Glutamatergic neuron (in vitro differentiated cells): Measurements from ENCODE around the gene FST. TPM values are rescaled to one million over a fixed set of nuclear protein-coding genes. Genes with fewer than 3 reads are reported as not detected.
A peak's percentile ranks its signal among the peaks of the same experiment; 100 is the strongest.

Experiments used
- DNase-seq: peaks from one replicate; pipeline ENCODE4 v3.0.0; 2022
- H3K27ac Mint-ChIP-seq: one replicate; pipeline ENCODE4 v1.8.0; 2020; ENCODE audit warnings: mild to moderate bottlenecking, mixed read lengths, inconsistent platforms; ENCODE audit not compliant: unreplicated experiment
- H3K27me3 Mint-ChIP-seq: one replicate; pipeline ENCODE4 v1.8.0; 2020; ENCODE audit warnings: mild to moderate bottlenecking, moderate library complexity, mixed read lengths, inconsistent platforms; ENCODE audit not compliant: unreplicated experiment
- H3K36me3 Mint-ChIP-seq: one replicate; pipeline ENCODE4 v1.8.0; 2020; ENCODE audit warnings: mild to moderate bottlenecking, mixed read lengths, inconsistent platforms; ENCODE audit not compliant: unreplicated experiment
- H3K4me1 Mint-ChIP-seq: one replicate; pipeline ENCODE4 v1.8.0; 2020; ENCODE audit warnings: mild to moderate bottlenecking, low read depth, mixed read lengths, inconsistent platforms; ENCODE audit not compliant: unreplicated experiment
- H3K4me3 Mint-ChIP-seq: one replicate; pipeline ENCODE4 v1.8.0; 2020; ENCODE audit warnings: mild to moderate bottlenecking, mixed read lengths, inconsistent platforms; ENCODE audit not compliant: unreplicated experiment
- H3K9me3 Mint-ChIP-seq: one replicate; pipeline ENCODE4 v1.8.0; 2020; ENCODE audit warnings: mild to moderate bottlenecking, moderate library complexity, mixed read lengths, inconsistent platforms; ENCODE audit not compliant: unreplicated experiment
- CTCF ChIP-seq: fragments of 200-600 bp; sonication (generic); IDR thresholded peaks from one replicate; pipeline ENCODE4 v1.5.0; 2021; ENCODE audit not compliant: partially characterized antibody, unreplicated experiment
- total RNA-seq: library from RNA; stranded (reverse); fragmentation: NEBNext Ultra II Directional; extraction: Animal tissue kit (Norgen Biotek cat#: 25700); gene quantifications from one replicate; pipeline ENCODE4 v1.2.1, GENCODE V29; 2021; ENCODE audit not compliant: unreplicated experiment

The FST gene
- total RNA-seq, 1 donor from 2014 or later: 0.98 TPM

GRCh38 chr5:53481159-53481886 is 894 bp downstream of the FST start:
- Mint-ChIP-seq H3K36me3 (peaks cover 5% of the 10 kb centered on the region), H3K27me3 (peaks cover 20% of the 10 kb centered on the region), H3K27ac (no peak overlapping the region), H3K4me1 (peaks cover 3% of the 10 kb centered on the region), H3K9me3 (peaks cover 9% of the 10 kb centered on the region), H3K4me3 (peak overlapping the region; percentile 85)
- TF ChIP-seq CTCF: no peak
- DNase-seq: no peak

DNA sequence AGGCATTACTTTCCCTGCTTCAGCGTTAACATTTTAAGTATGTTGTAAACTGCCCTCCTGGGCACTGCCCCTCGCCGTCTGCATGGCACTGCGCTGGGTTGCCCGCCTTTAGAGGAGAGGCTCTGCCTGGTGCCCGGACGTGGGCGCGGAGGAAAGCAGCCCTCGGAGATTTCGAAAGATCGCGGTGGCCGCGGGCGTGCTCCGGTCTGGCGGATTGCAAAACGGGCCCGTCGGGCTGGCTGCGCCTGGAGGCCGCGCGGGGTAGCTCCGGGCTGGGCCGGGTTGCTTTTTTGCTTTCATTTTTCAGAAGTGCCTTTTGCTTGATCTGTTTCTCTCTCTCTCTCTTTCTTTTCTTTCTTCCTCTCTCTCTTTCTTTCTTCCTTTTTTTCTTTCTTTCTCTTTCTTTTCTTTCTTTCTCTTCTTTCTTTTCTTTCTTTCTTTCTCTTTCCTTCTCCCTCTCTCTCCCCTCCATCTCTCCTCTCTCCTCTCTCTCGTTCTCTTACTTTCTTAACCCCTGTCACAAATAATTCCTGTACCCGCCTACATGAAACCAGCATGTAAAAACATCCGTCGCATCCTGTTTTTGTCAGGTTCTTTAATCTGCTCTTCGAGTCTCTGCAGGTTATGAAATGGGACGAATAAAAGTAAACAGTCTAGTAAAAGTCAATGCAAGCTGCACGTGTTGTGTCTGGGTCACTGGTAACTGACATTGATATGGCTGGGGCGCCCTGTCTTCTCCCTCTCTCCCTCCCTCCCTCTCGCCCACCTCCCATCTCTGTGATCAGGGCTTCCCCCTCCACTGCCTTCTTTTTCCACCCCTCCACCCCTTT is 1.7 kb downstream of the FST start:
- Mint-ChIP-seq H3K9me3 (peaks cover 9% of the 10 kb centered on the region), H3K27me3 (peaks cover 20% of the 10 kb centered on the region), H3K27ac (no peak overlapping the region), H3K36me3 (peaks cover 5% of the 10 kb centered on the region), H3K4me3 (peak overlapping the region; percentile 85), H3K4me1 (peaks cover 3% of the 10 kb centered on the region)
- DNase-seq: peak; percentile 75
- TF ChIP-seq CTCF: peak; percentile 29

- no peak for TF ChIP-seq CTCF
- peaks cover 20% of the 10 kb centered on the region for H3K27me3 Mint-ChIP-seq
- H3K4me3 Mint-ChIP-seq: peak overlapping the region; percentile 78
- DNase-seq: peak; percentile 39
- peaks cover 9% of the 10 kb centered on the region for H3K9me3 Mint-ChIP-seq
- peaks cover 3% of the 10 kb centered on the region for H3K4me1 Mint-ChIP-seq
- H3K27ac Mint-ChIP-seq: no peak overlapping the region
- peaks cover 5% of the 10 kb centered on the region for H3K36me3 Mint-ChIP-seq
Observed at GRCh38 chr5:53482717-53483638, 2.5 kb downstream of the FST start.

GRCh38 chr5:53487436-53487835 is 7.0 kb downstream of the FST start:
- H3K27ac Mint-ChIP-seq: no peak overlapping the region
- H3K36me3 Mint-ChIP-seq: no peaks in the 10 kb centered on the region
- DNase-seq: no peak
- H3K4me1 Mint-ChIP-seq: peaks cover 3% of the 10 kb centered on the region
- no peak overlapping the region for H3K4me3 Mint-ChIP-seq
- H3K9me3 Mint-ChIP-seq: no peaks in the 10 kb centered on the region
- no peak for TF ChIP-seq CTCF
- H3K27me3 Mint-ChIP-seq: peaks cover 8% of the 10 kb centered on the region
